Right lobe of liver (tissue), 4 donors: ENCODE data around the gene ZNF521.

Source experiments
- POLR2A ChIP-seq: fragments of 450-650 bp; IDR thresholded peaks from one replicate; pipeline ENCODE4 v1.6.1; 2017; ENCODE audit warnings: antibody characterized with exemption, mild to moderate bottlenecking
- TF ChIP-seq, protein P1 (sequence below), 4 donors: fragments of 200-600 bp in 3 of 4; fragments of 450-650 bp in 1 of 4; IDR thresholded peaks; one replicate each; pipeline versions ENCODE4 v1.5.1 to v1.8.0; 2016 to 2022; ENCODE audit warnings: antibody characterized with exemption in 4 of 4, mild to moderate bottlenecking in 2 of 4
- donor health status: DM: no; HTN: no; CAD: no.
- donor health status: DM: no; HTN: no; CAD: no.
- donor health status: DM: no; HTN: yes; CAD: no.

GRCh38 chr18:25112821-25113434, 239.0 kb downstream of the ZNF521 start:
- TF ChIP-seq, protein P1, sequence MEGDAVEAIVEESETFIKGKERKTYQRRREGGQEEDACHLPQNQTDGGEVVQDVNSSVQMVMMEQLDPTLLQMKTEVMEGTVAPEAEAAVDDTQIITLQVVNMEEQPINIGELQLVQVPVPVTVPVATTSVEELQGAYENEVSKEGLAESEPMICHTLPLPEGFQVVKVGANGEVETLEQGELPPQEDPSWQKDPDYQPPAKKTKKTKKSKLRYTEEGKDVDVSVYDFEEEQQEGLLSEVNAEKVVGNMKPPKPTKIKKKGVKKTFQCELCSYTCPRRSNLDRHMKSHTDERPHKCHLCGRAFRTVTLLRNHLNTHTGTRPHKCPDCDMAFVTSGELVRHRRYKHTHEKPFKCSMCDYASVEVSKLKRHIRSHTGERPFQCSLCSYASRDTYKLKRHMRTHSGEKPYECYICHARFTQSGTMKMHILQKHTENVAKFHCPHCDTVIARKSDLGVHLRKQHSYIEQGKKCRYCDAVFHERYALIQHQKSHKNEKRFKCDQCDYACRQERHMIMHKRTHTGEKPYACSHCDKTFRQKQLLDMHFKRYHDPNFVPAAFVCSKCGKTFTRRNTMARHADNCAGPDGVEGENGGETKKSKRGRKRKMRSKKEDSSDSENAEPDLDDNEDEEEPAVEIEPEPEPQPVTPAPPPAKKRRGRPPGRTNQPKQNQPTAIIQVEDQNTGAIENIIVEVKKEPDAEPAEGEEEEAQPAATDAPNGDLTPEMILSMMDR (IDR thresholded peaks at IDR 0.05): no peak
- no peak for TF ChIP-seq POLR2A
